Endodermal cell (in vitro differentiated cells): ENCODE measurements around the gene WDR37. TPM values are rescaled to one million over a fixed set of nuclear protein-coding genes. Genes with fewer than 3 reads are reported as not detected.

ENCODE experiments used
- DNase-seq: peaks from one replicate; pipeline ENCODE4 v3.0.0-alpha.2; 2017
- H3K27ac ChIP-seq: 2 replicates; pipeline ENCODE4 v1.5.1; 2013; ENCODE audit warnings: mild to moderate bottlenecking, low read depth, low read length, moderate library complexity
- H3K27me3 ChIP-seq: 2 replicates; pipeline ENCODE4 v1.6.1; 2013; ENCODE audit warnings: mild to moderate bottlenecking, low read length, moderate library complexity; ENCODE audit not compliant: insufficient read depth, control insufficient read depth, poor library complexity, severe bottlenecking
- H3K36me3 ChIP-seq: 2 replicates; pipeline ENCODE4 v1.7.0; 2013; ENCODE audit warnings: mild to moderate bottlenecking, low read length, moderate library complexity; ENCODE audit not compliant: control insufficient read depth, insufficient read depth
- H3K4me1 ChIP-seq: one replicate; pipeline ENCODE4 v1.7.0; 2013; ENCODE audit warnings: low read length; ENCODE audit not compliant: control insufficient read depth, insufficient read depth
- H3K4me3 ChIP-seq: 2 replicates; pipeline ENCODE4 v1.5.1; 2013; ENCODE audit warnings: mild to moderate bottlenecking, low read length, moderate library complexity
- H3K9ac ChIP-seq: 2 replicates; pipeline ENCODE4 v1.6.1; 2013; ENCODE audit warnings: mild to moderate bottlenecking, low read length, moderate library complexity; ENCODE audit not compliant: poor library complexity, severe bottlenecking; ENCODE audit errors: extremely low read depth
- H3K9me3 ChIP-seq: 2 replicates; pipeline ENCODE4 v1.6.1; 2013; ENCODE audit warnings: mild to moderate bottlenecking, low read length, moderate library complexity; ENCODE audit not compliant: control insufficient read depth
- H3K27ac Mint-ChIP-seq: 2 replicates; pipeline ENCODE4 v1.8.0; 2020; ENCODE audit warnings: mixed read lengths
- H3K27me3 Mint-ChIP-seq: 2 replicates; pipeline ENCODE4 v1.8.0; 2021; ENCODE audit warnings: mild to moderate bottlenecking, mixed read lengths; ENCODE audit not compliant: insufficient read depth
- H3K36me3 Mint-ChIP-seq: 2 replicates; pipeline ENCODE4 v1.8.0; 2020; ENCODE audit warnings: low read depth, mixed read lengths
- H3K4me1 Mint-ChIP-seq: 2 replicates; pipeline ENCODE4 v1.8.0; 2020; ENCODE audit warnings: mixed read lengths
- H3K4me3 Mint-ChIP-seq: 2 replicates; pipeline ENCODE4 v1.8.0; 2020; ENCODE audit warnings: mild to moderate bottlenecking, moderate library complexity, mixed read lengths
- H3K9me3 Mint-ChIP-seq: 2 replicates; pipeline ENCODE4 v1.8.0; 2020; ENCODE audit warnings: mild to moderate bottlenecking, mixed read lengths
- WGBS, 2 experiments: methylation state at CpG; one replicate each; pipeline versions ENCODE4 v1.1.5 to v1.1.7; 2013; ENCODE audit warnings: missing lambda C conversion rate in 2 of 2, mixed read lengths in 1 of 2; ENCODE audit not compliant: insufficient coverage in 1 of 2, insufficient read length in 1 of 2; 5-methylcytosine and 5-hydroxymethylcytosine counted together
- total RNA-seq, 2 donors: library from RNA; stranded (reverse); fragmentation: NEBNext Ultra II Directional in 1 of 2; extraction: Animal tissue kit (Norgen Biotek cat#: 25700) in 1 of 2; gene quantifications; 2 replicates in 1 of 2; 3 replicates in 1 of 2; pipeline ENCODE4 v1.2.1, GENCODE V29; 2021
- TF ChIP-seq, protein P1 (sequence below): fragments of 200-600 bp; sonication (generic); conservative IDR thresholded peaks from 2 replicates; pipeline ENCODE4 v1.5.0; 2021; ENCODE audit warnings: antibody characterized with exemption, mild to moderate bottlenecking

The WDR37 gene
- total RNA-seq, 2 donors from 2014 or later, result 10.7 TPM

DNA sequence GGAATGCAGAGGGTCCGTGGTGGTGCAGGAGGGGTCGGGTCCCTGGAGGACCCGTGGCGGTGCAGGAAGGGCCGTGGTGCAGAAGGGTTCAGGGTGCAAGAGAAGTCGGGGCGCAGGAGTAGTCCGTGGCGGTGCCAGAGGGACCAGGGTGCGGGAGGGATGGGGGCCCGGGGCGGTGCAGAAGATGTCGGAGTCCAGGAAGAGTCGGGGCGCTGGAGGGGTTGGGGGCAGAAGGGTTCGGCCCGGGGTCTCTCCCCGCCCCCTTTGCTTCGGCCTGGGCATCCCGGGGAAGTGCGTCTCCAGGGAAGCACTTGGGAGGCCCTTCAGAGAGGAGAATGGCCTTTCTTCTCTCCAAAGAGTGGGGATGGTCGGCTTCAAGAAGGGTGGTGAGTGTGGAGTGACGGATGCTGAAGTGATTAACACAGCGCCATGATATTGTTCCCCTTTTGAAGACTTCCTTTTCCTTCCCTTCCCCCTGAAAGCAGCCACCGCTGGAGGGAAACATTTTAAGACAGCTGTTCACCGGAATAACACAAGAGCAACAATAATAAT, 997 bp downstream of the WDR37 start:
- H3K9ac ChIP-seq, result peak overlapping the region; percentile 88
- Mint-ChIP-seq H3K27ac (peak overlapping the region; percentile 78), H3K36me3 (peaks cover 26% of the 10 kb centered on the region), H3K9me3 (no peaks in the 10 kb centered on the region), H3K4me3 (peak overlapping the region; percentile 98), H3K27me3 (no peaks in the 10 kb centered on the region), H3K4me1 (peaks cover 24% of the 10 kb centered on the region)
- DNase-seq, result no peak
- no peaks in the 10 kb centered on the region for H3K4me1 ChIP-seq
- H3K36me3 ChIP-seq, result peaks cover 37% of the 10 kb centered on the region
- no peak overlapping the region for H3K27ac ChIP-seq
- TF ChIP-seq, protein P1, sequence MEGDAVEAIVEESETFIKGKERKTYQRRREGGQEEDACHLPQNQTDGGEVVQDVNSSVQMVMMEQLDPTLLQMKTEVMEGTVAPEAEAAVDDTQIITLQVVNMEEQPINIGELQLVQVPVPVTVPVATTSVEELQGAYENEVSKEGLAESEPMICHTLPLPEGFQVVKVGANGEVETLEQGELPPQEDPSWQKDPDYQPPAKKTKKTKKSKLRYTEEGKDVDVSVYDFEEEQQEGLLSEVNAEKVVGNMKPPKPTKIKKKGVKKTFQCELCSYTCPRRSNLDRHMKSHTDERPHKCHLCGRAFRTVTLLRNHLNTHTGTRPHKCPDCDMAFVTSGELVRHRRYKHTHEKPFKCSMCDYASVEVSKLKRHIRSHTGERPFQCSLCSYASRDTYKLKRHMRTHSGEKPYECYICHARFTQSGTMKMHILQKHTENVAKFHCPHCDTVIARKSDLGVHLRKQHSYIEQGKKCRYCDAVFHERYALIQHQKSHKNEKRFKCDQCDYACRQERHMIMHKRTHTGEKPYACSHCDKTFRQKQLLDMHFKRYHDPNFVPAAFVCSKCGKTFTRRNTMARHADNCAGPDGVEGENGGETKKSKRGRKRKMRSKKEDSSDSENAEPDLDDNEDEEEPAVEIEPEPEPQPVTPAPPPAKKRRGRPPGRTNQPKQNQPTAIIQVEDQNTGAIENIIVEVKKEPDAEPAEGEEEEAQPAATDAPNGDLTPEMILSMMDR, result no peak
- H3K9me3 ChIP-seq, result no peaks in the 10 kb centered on the region
- H3K4me3 ChIP-seq, result peak overlapping the region; percentile 96
- H3K27me3 ChIP-seq, result no peaks in the 10 kb centered on the region
- WGBS, 2 experiments, result 0 to 1% methylated on average over 4 to 25 of the region's 26 CpGs

DNA sequence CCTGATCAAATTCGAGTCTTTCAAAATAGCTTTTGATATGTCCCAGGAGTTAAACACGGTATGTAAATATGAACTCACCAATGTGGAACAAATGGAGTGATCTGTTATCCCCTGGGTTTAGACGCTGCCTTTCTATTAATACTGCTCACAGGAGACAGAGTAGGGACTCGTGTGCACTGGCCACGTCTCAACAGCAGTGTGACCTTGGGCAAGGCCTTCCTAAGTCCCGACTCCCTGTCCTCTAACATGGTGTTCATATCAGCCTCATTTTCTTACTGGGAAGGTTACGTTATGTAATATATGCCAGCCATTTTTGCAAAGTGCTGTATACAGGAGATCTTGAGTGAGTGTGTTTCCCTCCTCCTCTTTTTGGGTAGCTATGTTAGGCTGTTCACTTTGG, 1.8 kb downstream of the WDR37 start:
- Histone ChIP-seq H3K27ac (no peak overlapping the region), H3K9me3 (no peaks in the 10 kb centered on the region), H3K9ac (no peak overlapping the region), H3K4me1 (no peaks in the 10 kb centered on the region), H3K4me3 (peak overlapping the region; percentile 96), H3K36me3 (peaks cover 28% of the 10 kb centered on the region), H3K27me3 (no peaks in the 10 kb centered on the region)
- no peak for DNase-seq
- 85 to 94% methylated on average over 5 to 7 of the region's 7 CpGs for WGBS, 2 experiments
- TF ChIP-seq, protein P1, result no peak
- no peaks in the 10 kb centered on the region for H3K27me3 Mint-ChIP-seq
- no peak overlapping the region for H3K27ac Mint-ChIP-seq
- H3K4me3 Mint-ChIP-seq, result peak overlapping the region; percentile 98
- H3K9me3 Mint-ChIP-seq, result no peaks in the 10 kb centered on the region
- H3K4me1 Mint-ChIP-seq, result peaks cover 24% of the 10 kb centered on the region
- H3K36me3 Mint-ChIP-seq, result peaks cover 18% of the 10 kb centered on the region

DNA sequence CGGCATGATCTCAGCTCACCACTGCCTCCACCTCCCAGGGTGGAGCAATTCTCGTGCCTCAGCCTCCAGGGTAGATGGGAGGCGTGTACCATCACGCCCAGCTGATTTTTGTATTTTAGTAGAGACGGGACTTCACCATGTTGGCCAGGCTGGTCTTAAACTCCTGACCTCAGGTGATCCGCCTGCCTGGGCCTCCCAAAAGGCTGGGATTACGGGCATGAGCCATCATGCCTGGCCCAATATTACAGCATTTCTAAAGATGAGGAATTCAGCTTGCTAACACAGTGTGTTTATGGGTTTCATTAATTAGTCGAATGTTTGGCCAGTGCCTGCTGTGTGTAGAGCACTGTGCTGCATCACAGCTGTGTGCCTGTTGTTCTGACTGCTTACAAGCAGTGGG, 3.7 kb downstream of the WDR37 start:
- no peak overlapping the region for H3K4me3 Mint-ChIP-seq
- no peaks in the 10 kb centered on the region for H3K9me3 ChIP-seq
- H3K27me3 Mint-ChIP-seq, result no peaks in the 10 kb centered on the region
- TF ChIP-seq, protein P1, result no peak
- peaks cover 18% of the 10 kb centered on the region for H3K4me1 Mint-ChIP-seq
- H3K27ac ChIP-seq, result no peak overlapping the region
- no peak for DNase-seq
- peaks cover 9% of the 10 kb centered on the region for H3K36me3 ChIP-seq
- H3K27ac Mint-ChIP-seq, result no peak overlapping the region
- no peak overlapping the region for H3K9ac ChIP-seq
- no peaks in the 10 kb centered on the region for H3K36me3 Mint-ChIP-seq
- WGBS, 2 experiments, result 92 to 94% methylated on average over 8 of the region's 8 CpGs
- no peaks in the 10 kb centered on the region for H3K9me3 Mint-ChIP-seq
- no peaks in the 10 kb centered on the region for H3K4me1 ChIP-seq
- no peaks in the 10 kb centered on the region for H3K27me3 ChIP-seq
- no peak overlapping the region for H3K4me3 ChIP-seq
